Heart left ventricle (tissue), 16 donors: ENCODE measurements around the gene ARSI. TPM values are rescaled to one million over a fixed set of nuclear protein-coding genes. Genes with fewer than 3 reads are reported as not detected.
A peak's percentile ranks its signal among the peaks of the same experiment; 100 is the strongest.

Experiments used
- ATAC-seq, 4 donors: fragments of 200-7000 bp; cut with Tn5 transposase; one replicate each; pipeline ENCODE4 v1.9.1; 2020 to 2022; ENCODE audit warnings: moderate library complexity in 4 of 4, mild to moderate bottlenecking in 3 of 4, moderate number of reproducible peaks in 1 of 4
- DNase-seq, 5 donors: peaks; one replicate each; pipeline ENCODE4 v3.0.0-alpha.2; 2020
- H3K27ac ChIP-seq, 12 donors: fragments of 200-600 bp; sonication (generic) in 4 of 12; one replicate each; pipeline versions ENCODE4 v1.5.0 to v1.8.0; 2016 to 2022; ENCODE audit warnings: mild to moderate bottlenecking in 2 of 12
- H3K27me3 ChIP-seq, 9 donors: fragments of 200-600 bp; sonication (generic) in 2 of 9; one replicate each; pipeline versions ENCODE4 v1.5.1 to v1.8.0; 2016 to 2022; ENCODE audit warnings: mild to moderate bottlenecking in 3 of 9
- H3K36me3 ChIP-seq, 9 donors: fragments of 200-600 bp; sonication (generic) in 2 of 9; one replicate each; pipeline versions ENCODE4 v1.5.0 to v1.8.0; 2018 to 2022; ENCODE audit warnings: mild to moderate bottlenecking in 2 of 9
- H3K4me1 ChIP-seq, 12 donors: fragments of 200-600 bp; sonication (generic) in 4 of 12; one replicate each; pipeline versions ENCODE4 v1.5.0 to v1.8.0; 2016 to 2022; ENCODE audit warnings: mild to moderate bottlenecking in 3 of 12
- H3K4me3 ChIP-seq, 12 donors: fragments of 200-600 bp; sonication (generic) in 4 of 12; one replicate each; pipeline versions ENCODE4 v1.5.0 to v1.8.0; 2017 to 2022; ENCODE audit warnings: mild to moderate bottlenecking in 9 of 12, moderate library complexity in 4 of 12
- H3K9me3 ChIP-seq, 12 donors: fragments of 200-600 bp; sonication (generic) in 4 of 12; one replicate each; pipeline versions ENCODE4 v1.5.0 to v1.8.0; 2016 to 2022; ENCODE audit warnings: mild to moderate bottlenecking in 1 of 12
- CTCF ChIP-seq, 12 donors: fragments of 200-600 bp; sonication (generic) in 4 of 12; IDR thresholded peaks; one replicate each; pipeline versions ENCODE4 v1.5.0 to v1.8.0; 2018 to 2022; ENCODE audit warnings: antibody characterized with exemption in 12 of 12, mild to moderate bottlenecking in 5 of 12
- POLR2A ChIP-seq, 2 donors: fragments of 450-650 bp; IDR thresholded peaks; one replicate each; pipeline ENCODE4 v1.6.1; 2017; ENCODE audit warnings: antibody characterized with exemption in 2 of 2, mild to moderate bottlenecking in 2 of 2, moderate library complexity in 2 of 2
- WGBS, 4 donors: extraction: QIAGEN DNeasy Blood & Tissue Kit in 2 of 4; methylation state at CpG; one replicate each; pipeline versions ENCODE4 v1.1.5 to v1.1.7; 2013 to 2018; 5-methylcytosine and 5-hydroxymethylcytosine counted together
- intact Hi-C, 10 donors: fragments of 100-400 bp; cut with DNase I; formaldehyde crosslinking; loops; one replicate each; pipeline versions ENCODE4 v1.11.1 to v1.14.2; 2022
- polyA plus RNA-seq, 2 donors: library from polyadenylated mRNA; stranded (reverse); fragments of 200-250 nt; gene quantifications; one replicate each; pipeline ENCODE4 v1.2.3, GENCODE V29; 2013
- total RNA-seq, 9 donors: library from RNA; depleted of rRNA in 2 of 9; stranded (reverse); fragments of >200 nt in 2 of 9; fragmentation: NEBNext Ultra II Directional in 3 of 9; extraction: Animal tissue kit (Norgen Biotek cat#: 25700) in 3 of 9; gene quantifications; one replicate each; pipeline versions ENCODE4 v1.1.0 to v1.2.4, GENCODE V29; 2016 to 2023
- donor health status: ischemic (EF 13 %, LVEDD 7.1; RV severe dilation, severe dysfunction).
- donor health status: healthy with polysubstance abuse.
- donor health status: DM: no; HTN: yes; CAD: no.
- donor health status: DM: no; HTN: no; CAD: no.
- donor health status: ischemic (EF 25% LVEDD 6.9; RV normal size, moderate dysfunction).
- donor health status: ischemic (EF 25% LVEDD 5.7; RV mildly dilated, moderate dysfunction).
- donor health status: healthy.
- donor health status: DM: yes; HTN: yes; CAD: no.
- donor health status: ischemic (EF 35%, LVEDD 5.7; RV mildly dilated, moderate dysfunction).
- donor health status: nonischemic (EF 11% LVEDD 7.7; RV severe dilation, severe dysfunction).
- donor health status: DM: yes; HTN: yes; CAD: no.
- donor health status: PGD.
- donor health status: ischemic (EF 29% LVEDD 5.4; RV normal size, mild dysfunction).
- donor health status: nonischemic (EF 23%, LVEDD 6.1; RV moderate dilation, normal function).

ARSI gene
- total and polyA plus RNA-seq, 11 donors: 0.12 to 0.95 (median 0.42) TPM; not detected in 3

DNA sequence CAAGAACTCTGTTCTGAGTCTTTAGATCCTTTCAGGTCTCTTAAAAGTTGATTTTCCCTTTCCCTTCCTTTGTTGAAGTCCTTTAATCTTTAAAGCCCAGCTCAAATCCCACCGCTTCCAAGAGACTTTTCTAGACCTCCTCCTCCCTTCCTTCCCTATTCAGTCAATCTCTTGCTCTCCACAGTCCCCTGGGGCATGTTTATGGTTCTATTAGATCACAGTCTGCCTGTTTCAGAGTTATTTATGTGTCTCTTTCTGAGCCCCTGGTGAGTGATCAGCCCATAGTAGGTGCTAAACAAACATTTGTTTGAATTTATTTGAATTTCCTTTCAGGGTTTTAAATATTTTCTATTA is 7.2 kb upstream of the ARSI start:
- no peak overlapping the region for H3K4me3 ChIP-seq
- H3K27ac ChIP-seq: no peak overlapping the region
- 70 to 83% (median 77%) methylated on average over 1 of the region's 1 CpG for WGBS, 4 donors
- no peak for DNase-seq
- no peaks in the 10 kb centered on the region for H3K36me3 ChIP-seq
- no peak for ATAC-seq
- H3K27me3 ChIP-seq: no peaks in the 10 kb centered on the region
- H3K4me1 ChIP-seq: no peaks in the 10 kb centered on the region
- intact Hi-C loops: no loop called here
- TF ChIP-seq POLR2A (IDR thresholded peaks at IDR 0.05) (no peak), CTCF (IDR thresholded peaks at IDR 0.05) (no peak)
- no peaks in the 10 kb centered on the region for H3K9me3 ChIP-seq

DNA sequence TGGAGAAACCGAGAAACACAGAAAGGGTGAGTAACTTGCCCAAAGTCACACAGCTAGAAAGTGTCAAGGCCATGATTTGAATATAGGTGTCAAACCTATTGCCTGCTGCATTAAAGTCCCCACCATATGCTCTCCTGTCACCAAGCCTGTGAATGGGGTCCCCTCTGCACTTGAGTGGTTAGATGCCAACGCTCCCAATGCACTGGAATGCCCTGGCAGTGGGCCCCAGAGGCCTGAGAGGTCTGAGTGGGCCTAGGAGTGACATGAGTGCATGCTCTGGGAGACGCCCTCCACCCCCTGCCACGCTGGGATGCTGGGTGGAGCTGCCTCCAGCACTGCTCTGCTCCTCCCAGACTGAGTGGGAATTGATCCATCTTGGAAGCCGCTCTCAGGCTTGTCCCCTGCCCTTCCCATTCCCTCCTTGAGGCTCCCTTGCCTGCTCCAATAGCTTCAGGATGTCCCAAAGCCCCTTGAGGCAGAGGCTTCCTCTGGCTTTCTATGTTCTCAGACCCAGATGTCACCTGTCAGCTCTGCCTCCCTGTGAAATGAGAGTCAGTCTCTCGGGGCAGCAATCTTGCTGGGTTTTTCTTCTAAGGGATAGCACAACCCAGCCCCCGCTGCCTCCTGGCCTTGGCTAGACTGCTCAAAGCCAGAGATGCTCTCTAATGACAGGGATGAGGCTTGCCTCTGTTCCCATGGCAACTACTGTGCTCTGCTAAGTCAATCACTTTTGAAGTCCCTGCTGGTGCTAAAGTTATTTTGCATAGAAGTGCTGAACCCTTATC is 6.6 kb upstream of the ARSI start:
- 63 to 74% (median 70%) methylated on average over 4 to 7 of the region's 7 CpGs for whole genome bisulfite sequencing, 4 donors
- Histone ChIP-seq H3K4me3 (no peak overlapping the region), H3K36me3 (no peaks in the 10 kb centered on the region), H3K4me1 (peaks cover 0 to 4% (median 0%) of the 10 kb centered on the region in 12 donors), H3K27me3 (peaks cover 0 to 5% (median 0%) of the 10 kb centered on the region in 9 donors), H3K9me3 (no peaks in the 10 kb centered on the region), H3K27ac (no peak overlapping the region)
- DNase-seq (no peak), ATAC-seq (peak in 1 of 4 donors; percentile 45)
- intact Hi-C loops: no loop called here
- TF ChIP-seq CTCF (IDR thresholded peaks at IDR 0.05) (no peak), POLR2A (IDR thresholded peaks at IDR 0.05) (no peak)

DNA sequence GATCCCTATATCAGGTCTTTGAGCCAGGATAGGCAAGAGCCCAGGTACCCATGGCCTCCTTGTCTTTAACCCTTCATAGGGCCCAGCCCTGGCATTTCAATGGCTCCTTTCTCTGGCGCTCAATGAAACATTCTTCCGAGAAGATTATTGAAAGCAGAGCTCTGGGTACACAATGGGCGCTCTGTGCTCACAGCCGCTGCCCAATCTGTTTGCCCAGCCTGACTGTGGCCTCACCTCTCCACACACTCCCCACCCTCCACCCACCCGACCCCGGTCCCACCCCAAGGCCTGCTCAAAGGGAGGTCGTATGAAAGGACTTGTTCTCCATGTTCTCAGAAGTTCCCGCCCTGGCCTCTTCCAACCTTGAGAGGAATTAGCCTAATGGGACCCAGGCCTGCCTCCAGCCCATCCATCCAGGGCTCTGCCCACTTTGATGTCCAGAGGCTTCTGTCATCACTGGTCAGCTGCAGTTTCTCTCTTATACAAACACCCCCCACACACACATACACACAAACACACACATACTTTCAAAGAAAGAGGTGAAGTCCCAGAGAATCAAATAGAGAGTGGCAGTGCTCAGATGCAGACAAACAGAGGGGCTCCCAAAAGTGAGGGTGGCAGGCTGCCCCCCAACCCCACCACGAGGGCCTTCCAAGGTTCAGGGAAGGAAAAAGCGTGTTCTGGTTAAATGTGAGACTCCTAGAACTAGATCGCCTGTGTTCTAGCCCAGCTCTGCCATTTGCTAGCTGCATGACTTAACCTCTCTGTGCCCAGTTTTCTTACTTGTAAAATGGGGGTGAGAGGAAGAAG is 5.1 kb upstream of the ARSI start:
- TF ChIP-seq CTCF (IDR thresholded peaks at IDR 0.05) (no peak), POLR2A (IDR thresholded peaks at IDR 0.05) (no peak)
- no peaks in the 10 kb centered on the region for H3K9me3 ChIP-seq
- DNase-seq (no peak), ATAC-seq (no peak)
- H3K4me1 ChIP-seq: peaks cover 0 to 15% (median 4%) of the 10 kb centered on the region in 12 donors
- H3K27ac ChIP-seq: peak overlapping the region in 1 of 12 donors; percentile 11
- WGBS, 4 donors: 82 to 93% (median 89%) methylated on average over 11 of the region's 11 CpGs
- no peaks in the 10 kb centered on the region for H3K36me3 ChIP-seq
- intact Hi-C loops: no loop called here
- no peak overlapping the region for H3K4me3 ChIP-seq
- H3K27me3 ChIP-seq: peaks cover 0 to 13% (median 5%) of the 10 kb centered on the region in 9 donors

DNA sequence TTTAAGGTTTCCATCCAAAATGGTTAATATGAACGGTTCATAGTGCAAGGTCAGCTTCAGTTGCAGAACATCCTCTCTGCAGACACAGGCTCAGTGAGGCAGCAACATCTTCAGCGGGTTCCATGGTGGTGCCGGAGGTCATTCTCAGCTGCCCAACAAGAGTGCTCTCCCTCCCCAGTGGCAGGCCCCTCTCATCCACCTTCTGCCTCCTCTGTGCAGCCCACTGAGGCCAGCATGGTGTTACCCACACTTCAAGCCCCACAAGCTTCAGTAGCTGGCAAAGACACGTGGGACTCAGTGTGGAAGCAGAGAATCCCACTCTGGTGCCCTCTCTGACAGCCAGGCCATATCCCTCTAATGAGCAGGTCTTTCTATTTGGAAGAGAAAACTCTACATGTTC is 4.1 kb upstream of the ARSI start:
- Histone ChIP-seq H3K9me3 (no peaks in the 10 kb centered on the region), H3K4me3 (no peak overlapping the region), H3K27ac (no peak overlapping the region), H3K27me3 (peaks cover 0 to 23% (median 14%) of the 10 kb centered on the region in 9 donors), H3K36me3 (no peaks in the 10 kb centered on the region), H3K4me1 (peaks cover 0 to 24% (median 9%) of the 10 kb centered on the region in 12 donors)
- no peak for TF ChIP-seq POLR2A (IDR thresholded peaks at IDR 0.05)
- TF ChIP-seq CTCF (IDR thresholded peaks at IDR 0.05): no peak
- ATAC-seq (no peak), DNase-seq (no peak)
- intact Hi-C loops: no loop called here
- WGBS, 4 donors: 88 to 90% (median 89%) methylated on average over 4 of the region's 4 CpGs
